ENCODE data around the gene CCDC187. TPM values are rescaled to one million over a fixed set of nuclear protein-coding genes. Genes with fewer than 3 reads are reported as not detected.

The CCDC187 gene
- total and polyA plus RNA-seq, 2 of the 4 experiments (the other 2 are of a cell fraction): not detected

DNA sequence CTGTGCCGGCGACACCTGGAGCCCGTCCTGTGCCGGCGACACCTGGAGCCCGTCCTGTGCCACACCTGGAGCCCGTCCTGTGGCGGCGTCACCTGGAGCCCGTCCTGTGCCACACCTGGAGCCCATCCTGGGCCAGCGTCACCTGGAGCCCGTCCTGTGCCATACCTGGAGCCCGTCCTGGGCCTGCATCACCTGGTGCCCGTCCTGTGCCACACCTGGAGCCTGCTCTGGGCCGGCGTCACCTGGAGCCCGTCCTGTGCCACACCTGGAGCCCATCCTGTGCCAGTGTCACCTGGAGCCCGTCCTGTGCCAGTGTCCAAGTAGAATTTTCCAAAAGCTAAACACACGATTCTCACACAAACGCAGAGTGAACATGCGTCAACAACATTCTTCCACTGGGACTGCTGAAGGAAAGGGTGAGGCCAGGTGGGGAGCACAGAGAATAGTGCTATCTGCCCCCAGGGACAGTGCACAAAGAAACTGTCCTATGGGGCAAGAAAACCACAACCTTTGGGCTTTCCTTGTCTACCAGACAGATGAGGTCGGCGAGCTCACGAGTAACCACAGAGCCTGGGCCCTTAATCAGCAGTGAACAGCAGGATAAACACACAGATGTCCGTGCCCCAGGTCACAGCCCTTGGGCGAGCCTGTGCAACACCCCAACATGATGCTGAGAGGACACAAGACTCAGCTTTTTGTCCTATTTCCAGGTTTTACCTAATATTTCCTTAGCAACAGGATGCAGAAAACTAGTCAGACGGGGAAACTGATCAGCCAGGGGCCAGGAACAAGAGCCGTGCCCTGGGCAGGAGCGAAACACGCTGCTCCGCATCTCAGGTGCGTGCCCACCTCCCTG lies 66.2 kb downstream of the CCDC187 start:
- no peak overlapping the region for H2AK9ac ChIP-seq (replicated peaks; ENCODE audit: low read depth, low read length, poor library complexity)
- DNase-seq (no peak), ATAC-seq (ENCODE audit: low read depth) (no peak)
- H2AFZ ChIP-seq (replicated peaks; ENCODE audit: low read length, poor library complexity): no peak overlapping the region
- H3K9ac ChIP-seq (ENCODE audit: low read depth, low read length): no peak overlapping the region
- BruUV-seq (replicated peaks): no TSS peak
- ChIA-PET CTCF (no interaction called here), POLR2A (ENCODE audit: unreplicated experiment) (no interaction called here)
- no peak overlapping the region for H2BK5ac ChIP-seq (ENCODE audit: low read depth, low read length, poor library complexity, severe bottlenecking)
- in situ Hi-C loops (cut with MboI; ENCODE audit: low sequenced_read_pairs): no loop called here
- H3K14ac ChIP-seq (replicated peaks; ENCODE audit: low read depth, low read length): no peak overlapping the region
- H3K56ac ChIP-seq (ENCODE audit: extremely low read depth, insufficient read depth, low read length): no peak overlapping the region
- H3K4me3 ChIP-seq (ENCODE audit: insufficient read depth, low read depth, low read length): no peak overlapping the region
- H3K4me1 ChIP-seq (ENCODE audit: control insufficient read depth, insufficient read depth, low read length): no peaks in the 10 kb centered on the region
- no peak overlapping the region for H3K4ac ChIP-seq (ENCODE audit: low read depth, low read length)
- no peak overlapping the region for H4K5ac ChIP-seq (ENCODE audit: low read depth, low read length)
- H3K36me3 ChIP-seq (ENCODE audit: control insufficient read depth, insufficient read depth, low read length): peaks cover 8% of the 10 kb centered on the region
- no peak overlapping the region for H4K8ac ChIP-seq (ENCODE audit: low read depth in 2 of 2, low read length in 2 of 2)
- H3K9me1 ChIP-seq (ENCODE audit: insufficient read depth, low read length): peaks cover 11% of the 10 kb centered on the region
- no peak overlapping the region for H3K23ac ChIP-seq (ENCODE audit: low read depth, low read length)
- 87% methylated on average over 19 of the region's 32 CpGs; no CpG with 5 or more reads in 1 of the 2 experiments for WGBS, 2 experiments (ENCODE audit: extremely low coverage in 2 of 2, insufficient read length in 1 of 2)
- H2BK20ac ChIP-seq (ENCODE audit: low read depth, low read length): no peak overlapping the region
- H3K27me3 ChIP-seq (ENCODE audit: control insufficient read depth, insufficient read depth, low read length): no peaks in the 10 kb centered on the region
- dilution Hi-C loops (cut with HindIII; ENCODE audit: low sequenced_read_pairs, unreplicated experiment): no loop called here
- H3K18ac ChIP-seq (ENCODE audit: low read depth, low read length): no peak overlapping the region
- no peak overlapping the region for H4K91ac ChIP-seq (ENCODE audit: insufficient read depth, low read depth, low read length)
- no peak overlapping the region for H3K4me2 ChIP-seq (ENCODE audit: low read depth, low read length)
- no peak overlapping the region for H2BK15ac ChIP-seq (ENCODE audit: low read depth, low read length)
- H4K20me1 ChIP-seq (ENCODE audit: insufficient read depth, low read length): peaks cover 47% of the 10 kb centered on the region
- intact Hi-C loops (cut with micrococcal nuclease): no loop called here
- H3K79me1 ChIP-seq (ENCODE audit: low read depth in 1 of 2, low read length in 2 of 2): peaks cover 8 to 48% of the 10 kb centered on the region in 2 experiments; a peak in 3 of 4 replicates
- no peak overlapping the region for H2BK120ac ChIP-seq (ENCODE audit: low read depth, low read length)
- H2AK5ac ChIP-seq (ENCODE audit: low read depth, low read length): no peak overlapping the region
- H3K9me3 ChIP-seq (ENCODE audit: control insufficient read depth, insufficient read depth, low read length): no peaks in the 10 kb centered on the region
- no peak overlapping the region for H3K27ac ChIP-seq (ENCODE audit: insufficient read depth, low read length)
- TF ChIP-seq, protein P1, sequence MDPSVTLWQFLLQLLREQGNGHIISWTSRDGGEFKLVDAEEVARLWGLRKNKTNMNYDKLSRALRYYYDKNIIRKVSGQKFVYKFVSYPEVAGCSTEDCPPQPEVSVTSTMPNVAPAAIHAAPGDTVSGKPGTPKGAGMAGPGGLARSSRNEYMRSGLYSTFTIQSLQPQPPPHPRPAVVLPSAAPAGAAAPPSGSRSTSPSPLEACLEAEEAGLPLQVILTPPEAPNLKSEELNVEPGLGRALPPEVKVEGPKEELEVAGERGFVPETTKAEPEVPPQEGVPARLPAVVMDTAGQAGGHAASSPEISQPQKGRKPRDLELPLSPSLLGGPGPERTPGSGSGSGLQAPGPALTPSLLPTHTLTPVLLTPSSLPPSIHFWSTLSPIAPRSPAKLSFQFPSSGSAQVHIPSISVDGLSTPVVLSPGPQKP (IDR thresholded peaks at IDR 0.05; ENCODE audit: borderline replicate concordance, low read depth, low read length): no peak
- TF ChIP-seq CEBPB (IDR thresholded peaks at IDR 0.05; ENCODE audit: low read depth, low read length) (no peak), FOS (IDR thresholded peaks at IDR 0.05; ENCODE audit: low read depth, low read length) (no peak), NFE2L2 (IDR thresholded peaks at IDR 0.05; ENCODE audit: low read depth, low read length) (no peak), RAD21 (IDR thresholded peaks at IDR 0.05; ENCODE audit: low read length) (no peak), MAZ (IDR thresholded peaks at IDR 0.05; ENCODE audit: borderline replicate concordance, low read depth, low read length) (no peak), SMC3 (IDR thresholded peaks at IDR 0.05; ENCODE audit: low read depth, low read length) (no peak), BHLHE40 (IDR thresholded peaks at IDR 0.05; ENCODE audit: low read depth, low read length) (no peak), CHD1 (IDR thresholded peaks at IDR 0.05; ENCODE audit: low read depth, low read length) (no peak), RCOR1 (IDR thresholded peaks at IDR 0.05; ENCODE audit: insufficient replicate concordance, low read length) (no peak), MXI1 (IDR thresholded peaks at IDR 0.05; ENCODE audit: borderline replicate concordance, low read depth, low read length) (no peak), RFX5 (IDR thresholded peaks at IDR 0.05; ENCODE audit: low read depth, low read length) (no peak), POLR2A (IDR thresholded peaks at IDR 0.05; ENCODE audit: low read depth, low read length) (no peak)
- TF ChIP-seq, protein P2, sequence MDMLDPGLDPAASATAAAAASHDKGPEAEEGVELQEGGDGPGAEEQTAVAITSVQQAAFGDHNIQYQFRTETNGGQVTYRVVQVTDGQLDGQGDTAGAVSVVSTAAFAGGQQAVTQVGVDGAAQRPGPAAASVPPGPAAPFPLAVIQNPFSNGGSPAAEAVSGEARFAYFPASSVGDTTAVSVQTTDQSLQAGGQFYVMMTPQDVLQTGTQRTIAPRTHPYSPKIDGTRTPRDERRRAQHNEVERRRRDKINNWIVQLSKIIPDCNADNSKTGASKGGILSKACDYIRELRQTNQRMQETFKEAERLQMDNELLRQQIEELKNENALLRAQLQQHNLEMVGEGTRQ (IDR thresholded peaks at IDR 0.05; ENCODE audit: low read depth, low read length): no peak
- TF ChIP-seq, protein P3, sequence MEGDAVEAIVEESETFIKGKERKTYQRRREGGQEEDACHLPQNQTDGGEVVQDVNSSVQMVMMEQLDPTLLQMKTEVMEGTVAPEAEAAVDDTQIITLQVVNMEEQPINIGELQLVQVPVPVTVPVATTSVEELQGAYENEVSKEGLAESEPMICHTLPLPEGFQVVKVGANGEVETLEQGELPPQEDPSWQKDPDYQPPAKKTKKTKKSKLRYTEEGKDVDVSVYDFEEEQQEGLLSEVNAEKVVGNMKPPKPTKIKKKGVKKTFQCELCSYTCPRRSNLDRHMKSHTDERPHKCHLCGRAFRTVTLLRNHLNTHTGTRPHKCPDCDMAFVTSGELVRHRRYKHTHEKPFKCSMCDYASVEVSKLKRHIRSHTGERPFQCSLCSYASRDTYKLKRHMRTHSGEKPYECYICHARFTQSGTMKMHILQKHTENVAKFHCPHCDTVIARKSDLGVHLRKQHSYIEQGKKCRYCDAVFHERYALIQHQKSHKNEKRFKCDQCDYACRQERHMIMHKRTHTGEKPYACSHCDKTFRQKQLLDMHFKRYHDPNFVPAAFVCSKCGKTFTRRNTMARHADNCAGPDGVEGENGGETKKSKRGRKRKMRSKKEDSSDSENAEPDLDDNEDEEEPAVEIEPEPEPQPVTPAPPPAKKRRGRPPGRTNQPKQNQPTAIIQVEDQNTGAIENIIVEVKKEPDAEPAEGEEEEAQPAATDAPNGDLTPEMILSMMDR (conservative IDR thresholded peaks at IDR 0.05; ENCODE audit: low read depth, low read length): no peak
